Measurements from ENCODE around the gene KIF12. TPM values are rescaled to one million over a fixed set of nuclear protein-coding genes. Genes with fewer than 3 reads are reported as not detected.

Gene KIF12
- total RNA-seq, 4 donors from 2014 or later, result 1.5 to 5.4 (median 2.7) TPM

GRCh38 chr9:114080195-114080772, 18.8 kb downstream of the KIF12 start:
- no peaks in the 10 kb centered on the region for H3K27me3 ChIP-seq
- H3K9me3 ChIP-seq, result no peaks in the 10 kb centered on the region
- H3K27ac ChIP-seq, result no peak overlapping the region
- no peaks in the 10 kb centered on the region for H3K36me3 ChIP-seq
- H3K4me3 ChIP-seq, result no peak overlapping the region
- DNase-seq, result no peak
- no peak for TF ChIP-seq CTCF (IDR thresholded peaks at IDR 0.05)
- intact Hi-C loops (cut with DNase I; ENCODE audit: low total_unique reads), result no loop called here
- no peaks in the 10 kb centered on the region for H3K4me1 ChIP-seq

GRCh38 chr9:114078781-114079156, 20.3 kb downstream of the KIF12 start:
- Histone ChIP-seq H3K27ac (no peak overlapping the region), H3K4me1 (no peaks in the 10 kb centered on the region), H3K9me3 (no peaks in the 10 kb centered on the region), H3K4me3 (no peak overlapping the region), H3K27me3 (no peaks in the 10 kb centered on the region), H3K36me3 (no peaks in the 10 kb centered on the region)
- intact Hi-C loops (cut with DNase I; ENCODE audit: low total_unique reads), result no loop called here
- no peak for TF ChIP-seq CTCF (IDR thresholded peaks at IDR 0.05)
- no peak for TF ChIP-seq POLR2A (IDR thresholded peaks at IDR 0.05)
- DNase-seq, result no peak

GRCh38 chr9:114078021-114078780, 20.9 kb downstream of the KIF12 start, which contains the start of gene AMBP:
Gene AMBP (minus strand): TSS chr9:114078300. CDS start chr9:114078209, 91 bp downstream.
- no peak for TF ChIP-seq CTCF (IDR thresholded peaks at IDR 0.05)
- TF ChIP-seq POLR2A (IDR thresholded peaks at IDR 0.05), result no peak
- Histone ChIP-seq H3K27ac (no peak within 1 kb of the TSS), H3K36me3 (no peaks in the 10 kb centered on the region), H3K4me3 (no peak within 1 kb of the TSS), H3K27me3 (no peaks in the 10 kb centered on the region), H3K4me1 (no peaks in the 10 kb centered on the region), H3K9me3 (no peaks in the 10 kb centered on the region)
- intact Hi-C loops (cut with DNase I; ENCODE audit: low total_unique reads), result no loop called here
- peak in 1 of 2 donors; percentile 10 for DNase-seq

- H3K4me3 ChIP-seq, result no peak overlapping the region
- intact Hi-C loops (cut with DNase I; ENCODE audit: low total_unique reads), result no loop called here
Measured at GRCh38 chr9:114077162-114077837, 21.8 kb downstream of the KIF12 start.

More at GRCh38 chr9:114077162-114077837, 21.8 kb downstream of the KIF12 start:
- H3K4me1 ChIP-seq, result no peaks in the 10 kb centered on the region
- DNase-seq, result no peak
- no peak for TF ChIP-seq POLR2A (IDR thresholded peaks at IDR 0.05)
- TF ChIP-seq CTCF (IDR thresholded peaks at IDR 0.05), result no peak
- no peaks in the 10 kb centered on the region for H3K36me3 ChIP-seq
- no peak overlapping the region for H3K27ac ChIP-seq
- no peaks in the 10 kb centered on the region for H3K9me3 ChIP-seq
- H3K27me3 ChIP-seq, result no peaks in the 10 kb centered on the region
